Activated T-helper 9 cell treated with anti-CD3 and anti-CD28 coated beads, Interleukin-2, amount 50 U/mL, for 16 hours (primary cell): ENCODE data around the gene KRT86.

Source experiments
- DNase-seq: peaks from one replicate; pipeline ENCODE4 v3.0.0-alpha.2; 2020; ENCODE audit warnings: low read depth

Gene KRT86

GRCh38 chr12:52274521-52275120, at the start of gene KRT86:
Gene KRT86, plus strand, starts transcription at chr12:52274645. Its CDS starts 27,272 bp downstream, at chr12:52301917.
- DNase-seq: no peak

- no peak for DNase-seq
Measured at GRCh38 chr12:52225752-52226151, 48.7 kb upstream of the KRT86 start.

GRCh38 chr12:52226446-52226845, 48.0 kb upstream of the KRT86 start:
- no peak for DNase-seq

- no peak for DNase-seq
Measured at GRCh38 chr12:52227606-52228166, 46.8 kb upstream of the KRT86 start.

GRCh38 chr12:52228366-52228765, 46.1 kb upstream of the KRT86 start:
- no peak for DNase-seq

- no peak for DNase-seq
Measured at GRCh38 chr12:52228931-52229330, 45.5 kb upstream of the KRT86 start.

GRCh38 chr12:52229836-52230343, 44.6 kb upstream of the KRT86 start:
- DNase-seq: no peak

GRCh38 chr12:52230364-52231281, 43.8 kb upstream of the KRT86 start:
- no peak for DNase-seq

- DNase-seq: no peak
Measured at GRCh38 chr12:52231305-52232202, 42.9 kb upstream of the KRT86 start.

- no peak for DNase-seq
Measured at GRCh38 chr12:52232203-52232673, 42.2 kb upstream of the KRT86 start.

GRCh38 chr12:52232674-52233461, 41.6 kb upstream of the KRT86 start, which contains the start of gene KRT7:
Gene KRT7, plus strand, starts transcription at chr12:52233243. Its CDS starts 54 bp downstream, at chr12:52233297.
- DNase-seq: no peak

GRCh38 chr12:52233462-52234207, 40.8 kb upstream of the KRT86 start:
- no peak for DNase-seq

- DNase-seq: no peak
Measured at GRCh38 chr12:52234223-52234810, 40.1 kb upstream of the KRT86 start.

GRCh38 chr12:52235001-52235764, 39.3 kb upstream of the KRT86 start:
- DNase-seq: no peak

- DNase-seq: no peak
Measured at GRCh38 chr12:52235822-52236361, 38.6 kb upstream of the KRT86 start.

- no peak for DNase-seq
Measured at GRCh38 chr12:52236386-52237050, 37.9 kb upstream of the KRT86 start.

- no peak for DNase-seq
Measured at GRCh38 chr12:52238207-52238840, 36.1 kb upstream of the KRT86 start.
